ENCODE results near the gene STEAP3.

DNA sequence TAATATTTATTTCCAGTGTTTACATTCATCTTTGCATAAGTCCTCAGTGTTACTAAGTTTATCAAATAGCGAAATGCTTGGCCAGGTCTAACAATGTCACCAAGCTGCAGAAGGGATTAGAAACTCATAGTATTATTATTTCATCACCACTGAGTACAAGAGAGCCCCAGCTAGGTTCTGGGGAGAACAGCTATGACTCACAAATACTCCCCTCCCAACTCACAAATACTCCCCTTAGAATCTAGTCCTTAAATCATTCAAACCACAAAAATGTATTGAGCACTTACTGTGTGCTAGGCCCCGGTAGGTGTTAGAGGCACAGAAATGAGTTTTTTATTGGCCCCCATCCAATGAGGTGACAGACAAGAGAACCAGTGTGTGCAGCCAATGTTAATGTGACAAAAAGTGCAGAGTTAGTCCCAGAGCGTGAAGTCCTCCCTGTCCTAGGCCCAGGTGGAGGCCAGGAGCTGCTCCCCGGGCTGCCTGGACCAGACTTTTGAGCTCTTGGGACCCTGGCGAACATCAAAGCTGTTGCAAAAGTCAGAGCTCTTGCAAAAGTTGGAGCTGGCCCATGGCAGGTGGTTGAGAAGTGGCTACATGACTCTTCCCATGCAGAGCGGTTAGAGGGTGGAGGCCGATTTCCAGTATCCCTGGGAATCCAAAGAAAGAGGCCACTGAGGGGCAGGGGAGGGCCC lies 9.8 kb downstream of the STEAP3 start:
- TF ChIP-seq POLR2AphosphoS5 (IDR thresholded peaks at IDR 0.05; ENCODE audit: insufficient read depth, low read depth, low read length): no peak
- TF ChIP-seq, protein P1, sequence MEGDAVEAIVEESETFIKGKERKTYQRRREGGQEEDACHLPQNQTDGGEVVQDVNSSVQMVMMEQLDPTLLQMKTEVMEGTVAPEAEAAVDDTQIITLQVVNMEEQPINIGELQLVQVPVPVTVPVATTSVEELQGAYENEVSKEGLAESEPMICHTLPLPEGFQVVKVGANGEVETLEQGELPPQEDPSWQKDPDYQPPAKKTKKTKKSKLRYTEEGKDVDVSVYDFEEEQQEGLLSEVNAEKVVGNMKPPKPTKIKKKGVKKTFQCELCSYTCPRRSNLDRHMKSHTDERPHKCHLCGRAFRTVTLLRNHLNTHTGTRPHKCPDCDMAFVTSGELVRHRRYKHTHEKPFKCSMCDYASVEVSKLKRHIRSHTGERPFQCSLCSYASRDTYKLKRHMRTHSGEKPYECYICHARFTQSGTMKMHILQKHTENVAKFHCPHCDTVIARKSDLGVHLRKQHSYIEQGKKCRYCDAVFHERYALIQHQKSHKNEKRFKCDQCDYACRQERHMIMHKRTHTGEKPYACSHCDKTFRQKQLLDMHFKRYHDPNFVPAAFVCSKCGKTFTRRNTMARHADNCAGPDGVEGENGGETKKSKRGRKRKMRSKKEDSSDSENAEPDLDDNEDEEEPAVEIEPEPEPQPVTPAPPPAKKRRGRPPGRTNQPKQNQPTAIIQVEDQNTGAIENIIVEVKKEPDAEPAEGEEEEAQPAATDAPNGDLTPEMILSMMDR (IDR thresholded peaks at IDR 0.05; ENCODE audit: extremely low read depth in 1 of 2, insufficient read depth in 1 of 2, low read depth in 1 of 2, low read length in 2 of 2): no peak
